ENCODE measurements around the gene LRRC1. TPM values are rescaled to one million over a fixed set of nuclear protein-coding genes. Genes with fewer than 3 reads are reported as not detected.

The LRRC1 gene
- total and polyA plus RNA-seq, 2 of the 13 experiments (the other 11 are each of a cell fraction or from before 2014, with no cell fraction given) = 15.6 to 27.7 TPM

- no peak overlapping the region for H3K4me2 ChIP-seq (ENCODE audit: low read depth, low read length)
Measured at GRCh38 chr6:53910834-53911233, 116.0 kb downstream of the LRRC1 start.

GRCh38 chr6:53912661-53913060 lies 117.9 kb downstream of the LRRC1 start:
- Histone ChIP-seq H3K4me3 (replicated peaks in 1 of 3; ENCODE audit: insufficient read depth in 1 of 3, low read depth in 2 of 3, low read length in 3 of 3) (no peak overlapping the region), H3K9me3 (ENCODE audit: low read length) (no peaks in the 10 kb centered on the region), H3K79me2 (ENCODE audit: insufficient read depth, low read length) (no peaks in the 10 kb centered on the region), H3K27ac (ENCODE audit: extremely low read length, insufficient read depth, low read length) (no peak overlapping the region), H3K4me2 (ENCODE audit: low read depth, low read length) (no peak overlapping the region), H3K36me3 (replicated peaks in 1 of 2; ENCODE audit: control insufficient read depth in 1 of 2, insufficient read depth in 2 of 2, low read length in 2 of 2) (peaks cover 3 to 24% of the 10 kb centered on the region in 2 experiments; a peak in 3 of 5 replicates), H2AFZ (ENCODE audit: low read length) (no peak overlapping the region), H3K9ac (ENCODE audit: insufficient read depth, low read depth, low read length) (no peak overlapping the region), H3K4me1 (ENCODE audit: insufficient read depth, low read length) (no peaks in the 10 kb centered on the region), H4K20me1 (ENCODE audit: insufficient read depth, low read length) (no peaks in the 10 kb centered on the region), H3K27me3 (ENCODE audit: control insufficient read depth in 1 of 2, insufficient read depth in 2 of 2, low read length in 2 of 2) (no peaks in the 10 kb centered on the region)
- no peak for ATAC-seq
- WGBS (ENCODE audit: low lambda C conversion rate) = 100% methylated on average over 1 of the region's 1 CpG
- intact Hi-C loops (cut with micrococcal nuclease; ENCODE audit: unreplicated experiment) (no loop called here), in situ Hi-C loops (cut with HindIII; ENCODE audit: extremely low pct_ligation_motif_present, low pct_unique_long_range_greater_than_20kb) (no loop called here)
- DNase-seq (ENCODE audit: low spot score) = no peak
- ChIA-PET POLR2A (no interaction called here), CTCF (ENCODE audit: low intra/inter-chr PET ratio, low total read pairs) (no interaction called here)
- BruUV-seq (replicated peaks) = no TSS peak
- no peak for FAIRE-seq
- no peak for TF ChIP-seq HOXA7 (CRISPR knock-in tag; IDR thresholded peaks at IDR 0.05)
- TF ChIP-seq TEAD2 (CRISPR knock-in tag; IDR thresholded peaks at IDR 0.05) = no peak
- TF ChIP-seq ZSCAN25 (CRISPR knock-in tag; IDR thresholded peaks at IDR 0.05) = no peak
- TF ChIP-seq ZNF354B (CRISPR knock-in tag; IDR thresholded peaks at IDR 0.05) = no peak
- TF ChIP-seq ARID5B (CRISPR knock-in tag; IDR thresholded peaks at IDR 0.05) = no peak
- TF ChIP-seq YY1 (IDR thresholded peaks at IDR 0.05; ENCODE audit: insufficient read depth, insufficient replicate concordance, low read depth, low read length) = no peak
- TF ChIP-seq SALL1 (CRISPR knock-in tag; IDR thresholded peaks at IDR 0.05) = no peak
- TF ChIP-seq RAD51 (IDR thresholded peaks at IDR 0.05; ENCODE audit: borderline replicate concordance) = no peak
- no peak for TF ChIP-seq THAP7 (CRISPR knock-in tag; IDR thresholded peaks at IDR 0.05)
- TF ChIP-seq ZBTB49 (CRISPR knock-in tag; IDR thresholded peaks at IDR 0.05; ENCODE audit: borderline replicate concordance) = no peak
- TF ChIP-seq ZNF792 (CRISPR knock-in tag; IDR thresholded peaks at IDR 0.05) = no peak

More at GRCh38 chr6:53910834-53911233, 116.0 kb downstream of the LRRC1 start:
- FAIRE-seq (no peak), ATAC-seq (no peak), DNase-seq (ENCODE audit: low spot score) (no peak)
- Histone ChIP-seq H2AFZ (ENCODE audit: low read length) (no peak overlapping the region), H3K4me3 (replicated peaks in 1 of 3; ENCODE audit: insufficient read depth in 1 of 3, low read depth in 2 of 3, low read length in 3 of 3) (no peak overlapping the region), H3K27ac (ENCODE audit: extremely low read length, insufficient read depth, low read length) (no peak overlapping the region), H3K9ac (ENCODE audit: insufficient read depth, low read depth, low read length) (no peak overlapping the region), H3K27me3 (ENCODE audit: control insufficient read depth in 1 of 2, insufficient read depth in 2 of 2, low read length in 2 of 2) (no peaks in the 10 kb centered on the region), H3K9me3 (ENCODE audit: low read length) (no peaks in the 10 kb centered on the region), H4K20me1 (ENCODE audit: insufficient read depth, low read length) (no peaks in the 10 kb centered on the region), H3K4me1 (ENCODE audit: insufficient read depth, low read length) (no peaks in the 10 kb centered on the region), H3K79me2 (ENCODE audit: insufficient read depth, low read length) (no peaks in the 10 kb centered on the region), H3K36me3 (replicated peaks in 1 of 2; ENCODE audit: control insufficient read depth in 1 of 2, insufficient read depth in 2 of 2, low read length in 2 of 2) (peaks cover 5 to 36% of the 10 kb centered on the region in 2 experiments; a peak in 4 of 5 replicates)
- no TSS peak for BruUV-seq (replicated peaks)
- TF ChIP-seq SOX5 (CRISPR knock-in tag; IDR thresholded peaks at IDR 0.05; ENCODE audit: borderline replicate concordance) (no peak), ATM (IDR thresholded peaks at IDR 0.05; ENCODE audit: borderline replicate concordance) (no peak), NR2F1 (CRISPR knock-in tag; IDR thresholded peaks at IDR 0.05) (no peak), ZNF33B (CRISPR knock-in tag; IDR thresholded peaks at IDR 0.05) (no peak)
- in situ Hi-C loops (cut with HindIII; ENCODE audit: extremely low pct_ligation_motif_present, low pct_unique_long_range_greater_than_20kb) = no loop called here
- intact Hi-C loops (cut with micrococcal nuclease; ENCODE audit: unreplicated experiment) = no loop called here
- 87% methylated on average over 4 of the region's 4 CpGs for WGBS (ENCODE audit: low lambda C conversion rate)
- ChIA-PET POLR2A (interaction anchor here (1.3 kb wide), 1 partner anchor 116 kb away, joined by 3 read pairs; the partner anchor contains the start of gene LRRC1), CTCF (ENCODE audit: low intra/inter-chr PET ratio, low total read pairs) (no interaction called here)

All from HepG2 (cell line).